Coronary artery (tissue), 2 donors: ENCODE results near the gene EXTL1.

ENCODE experiments used
- DNase-seq: peaks from one replicate; pipeline ENCODE4 v3.0.0-alpha.2; 2017; ENCODE audit warnings: low spot score
- H3K27ac ChIP-seq, 2 donors: fragments of 200-600 bp; sonication (generic); one replicate each; pipeline ENCODE4 v1.5.1; 2016 to 2019
- H3K4me3 ChIP-seq: fragments of 200-600 bp; sonication (generic); 2 replicates; pipeline ENCODE4 v1.5.1; 2016; ENCODE audit warnings: mild to moderate bottlenecking, moderate library complexity
- TF ChIP-seq, protein P1 (sequence below): fragments of 200-600 bp; sonication (generic); IDR thresholded peaks from one replicate; pipeline ENCODE4 v1.5.1; 2019; ENCODE audit warnings: antibody characterized with exemption

EXTL1 gene

GRCh38 chr1:26050248-26050640, 28.7 kb downstream of the EXTL1 start:
- TF ChIP-seq, protein P1, sequence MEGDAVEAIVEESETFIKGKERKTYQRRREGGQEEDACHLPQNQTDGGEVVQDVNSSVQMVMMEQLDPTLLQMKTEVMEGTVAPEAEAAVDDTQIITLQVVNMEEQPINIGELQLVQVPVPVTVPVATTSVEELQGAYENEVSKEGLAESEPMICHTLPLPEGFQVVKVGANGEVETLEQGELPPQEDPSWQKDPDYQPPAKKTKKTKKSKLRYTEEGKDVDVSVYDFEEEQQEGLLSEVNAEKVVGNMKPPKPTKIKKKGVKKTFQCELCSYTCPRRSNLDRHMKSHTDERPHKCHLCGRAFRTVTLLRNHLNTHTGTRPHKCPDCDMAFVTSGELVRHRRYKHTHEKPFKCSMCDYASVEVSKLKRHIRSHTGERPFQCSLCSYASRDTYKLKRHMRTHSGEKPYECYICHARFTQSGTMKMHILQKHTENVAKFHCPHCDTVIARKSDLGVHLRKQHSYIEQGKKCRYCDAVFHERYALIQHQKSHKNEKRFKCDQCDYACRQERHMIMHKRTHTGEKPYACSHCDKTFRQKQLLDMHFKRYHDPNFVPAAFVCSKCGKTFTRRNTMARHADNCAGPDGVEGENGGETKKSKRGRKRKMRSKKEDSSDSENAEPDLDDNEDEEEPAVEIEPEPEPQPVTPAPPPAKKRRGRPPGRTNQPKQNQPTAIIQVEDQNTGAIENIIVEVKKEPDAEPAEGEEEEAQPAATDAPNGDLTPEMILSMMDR: no peak
- DNase-seq: no peak
- H3K4me3 ChIP-seq: no peak overlapping the region
- H3K27ac ChIP-seq: no peak overlapping the region

DNA sequence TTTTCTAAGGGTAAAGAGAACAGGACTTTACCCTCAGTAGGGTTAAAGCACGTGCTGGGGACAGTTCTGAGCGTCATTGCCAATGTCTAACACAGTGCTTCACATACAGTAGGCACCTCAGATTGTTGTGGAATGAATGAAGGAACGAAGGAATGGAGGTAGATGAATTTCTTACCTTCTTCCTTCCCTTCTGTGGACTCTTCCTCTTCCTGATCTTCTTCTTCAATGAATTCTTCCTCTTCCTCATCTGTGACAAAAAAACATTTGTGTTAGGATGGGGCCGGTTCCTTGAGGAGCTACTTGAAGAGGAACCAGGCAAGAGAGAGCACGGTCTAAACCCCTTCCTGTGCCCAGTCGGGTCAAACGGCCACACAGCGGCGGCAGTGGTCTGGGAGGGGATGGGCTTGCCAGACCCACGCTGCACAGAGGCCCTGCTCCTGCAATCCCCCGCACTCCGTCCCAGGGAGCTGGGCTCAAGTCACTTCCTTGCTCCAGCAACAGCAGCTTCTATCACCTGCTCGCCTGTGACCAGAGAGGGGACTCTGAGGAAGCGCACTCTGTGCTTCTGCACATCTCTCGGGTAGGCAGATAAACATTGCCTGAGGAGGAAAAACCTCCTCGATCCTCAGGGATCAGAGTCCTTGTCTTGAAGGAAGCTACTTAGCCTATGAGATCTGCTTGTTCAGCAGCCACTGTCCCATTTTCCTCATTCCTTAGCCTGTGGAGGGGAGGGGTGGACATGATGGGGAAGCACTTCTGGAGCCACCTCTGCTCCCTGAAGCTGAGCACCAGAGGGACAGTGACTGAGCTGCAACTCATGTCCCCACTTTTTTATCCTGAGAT, 32.4 kb downstream of the EXTL1 start:
- TF ChIP-seq, protein P1: no peak
- no peak overlapping the region for H3K27ac ChIP-seq
- no peak overlapping the region for H3K4me3 ChIP-seq
- DNase-seq: no peak

- no peak for DNase-seq
- H3K4me3 ChIP-seq: no peak overlapping the region
- TF ChIP-seq, protein P1: no peak
- H3K27ac ChIP-seq: no peak overlapping the region
These were observed 33.5 kb downstream of the EXTL1 start for GRCh38 chr1:26055041-26055440.

GRCh38 chr1:26057189-26057588, 35.6 kb downstream of the EXTL1 start:
- Histone ChIP-seq H3K27ac (no peak overlapping the region), H3K4me3 (no peak overlapping the region)
- TF ChIP-seq, protein P1: no peak
- DNase-seq: no peak

GRCh38 chr1:26058052-26058595, 36.5 kb downstream of the EXTL1 start:
- DNase-seq: no peak
- H3K27ac ChIP-seq: no peak overlapping the region
- no peak overlapping the region for H3K4me3 ChIP-seq
- TF ChIP-seq, protein P1: no peak

DNA sequence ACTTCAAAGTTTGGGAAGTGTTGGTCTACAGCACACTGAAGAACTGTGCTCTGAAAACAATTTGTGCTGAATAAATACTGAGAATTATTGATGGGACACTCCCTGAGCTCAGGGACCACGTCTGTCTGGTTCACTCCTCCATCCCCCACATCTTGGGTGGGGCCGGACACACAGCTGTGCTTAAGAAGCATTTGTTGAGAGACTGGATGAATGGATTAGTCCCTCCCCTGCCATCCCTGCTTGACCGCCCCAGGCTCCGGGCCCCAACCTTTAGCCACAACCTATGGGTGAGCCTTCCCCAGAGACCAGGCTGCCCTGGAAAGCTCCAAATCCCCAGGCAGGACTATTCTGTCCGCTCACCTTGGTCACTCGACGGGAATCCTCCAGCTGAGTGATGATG, 38.3 kb downstream of the EXTL1 start:
- Histone ChIP-seq H3K27ac (no peak overlapping the region), H3K4me3 (no peak overlapping the region)
- TF ChIP-seq, protein P1: no peak
- DNase-seq: no peak
